ENCODE data around the gene FCER2.

FCER2 gene

GRCh38 chr19:7734220-7735203 lies 32.6 kb upstream of the FCER2 start:
- DNase-seq (ENCODE audit: low read depth, low spot score), result no peak
- no peak overlapping the region for H3K4me3 ChIP-seq (ENCODE audit: low read length)

DNA sequence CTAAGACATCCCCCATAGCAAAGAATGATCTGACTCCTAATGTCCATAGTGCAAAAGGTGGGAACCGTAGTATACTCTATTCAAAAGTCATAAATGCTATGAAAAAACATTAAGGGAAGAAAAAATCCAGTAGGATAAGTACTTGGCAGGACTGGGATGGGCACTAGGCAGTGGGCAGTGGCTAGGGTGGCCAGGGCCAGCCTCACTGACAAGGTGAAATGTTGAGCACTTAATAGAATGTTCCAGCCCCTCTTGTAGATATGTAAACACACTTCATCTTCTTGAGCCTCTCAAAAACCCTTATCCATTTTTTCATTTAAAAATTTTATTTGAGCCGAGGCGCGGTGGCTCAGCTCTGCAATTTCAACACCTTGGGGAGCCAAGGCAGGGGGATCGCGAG lies 31.4 kb upstream of the FCER2 start:
- no peak overlapping the region for H3K4me3 ChIP-seq (ENCODE audit: low read length)
- DNase-seq (ENCODE audit: low read depth, low spot score), result no peak

- no peak for DNase-seq (ENCODE audit: low read depth, low spot score)
- no peak within 1 kb of the TSS for H3K4me3 ChIP-seq (ENCODE audit: low read length)
Observed at GRCh38 chr19:7732045-7732444, 30.1 kb upstream of the FCER2 start, which contains the start of gene CLEC4G. Gene CLEC4G (minus strand): TSS chr19:7732110. CDS start chr19:7732102, 8 bp downstream.

DNA sequence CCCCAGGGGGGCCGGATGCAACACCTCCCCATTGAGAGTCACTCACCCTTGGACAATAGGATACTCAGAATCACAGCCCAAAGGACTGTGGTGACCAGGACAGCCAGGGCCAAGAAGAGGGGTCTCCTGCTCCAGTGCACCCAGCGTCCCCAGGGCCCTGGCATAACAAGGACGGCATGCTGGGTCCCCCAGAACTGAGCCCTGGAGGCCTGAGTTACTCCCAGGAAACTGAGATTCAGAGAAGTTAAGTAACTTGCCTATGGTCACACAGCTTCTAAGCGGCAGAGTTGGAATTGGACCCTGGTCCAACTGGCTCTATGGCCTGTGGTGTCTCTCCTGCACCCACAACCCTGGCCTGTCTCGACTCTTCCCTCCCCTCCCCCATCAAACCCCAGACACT lies 29.7 kb upstream of the FCER2 start:
- DNase-seq (ENCODE audit: low read depth, low spot score), result no peak
- H3K4me3 ChIP-seq (ENCODE audit: low read length), result no peak overlapping the region

GRCh38 chr19:7731218-7731595 lies 29.3 kb upstream of the FCER2 start:
- no peak overlapping the region for H3K4me3 ChIP-seq (ENCODE audit: low read length)

DNA sequence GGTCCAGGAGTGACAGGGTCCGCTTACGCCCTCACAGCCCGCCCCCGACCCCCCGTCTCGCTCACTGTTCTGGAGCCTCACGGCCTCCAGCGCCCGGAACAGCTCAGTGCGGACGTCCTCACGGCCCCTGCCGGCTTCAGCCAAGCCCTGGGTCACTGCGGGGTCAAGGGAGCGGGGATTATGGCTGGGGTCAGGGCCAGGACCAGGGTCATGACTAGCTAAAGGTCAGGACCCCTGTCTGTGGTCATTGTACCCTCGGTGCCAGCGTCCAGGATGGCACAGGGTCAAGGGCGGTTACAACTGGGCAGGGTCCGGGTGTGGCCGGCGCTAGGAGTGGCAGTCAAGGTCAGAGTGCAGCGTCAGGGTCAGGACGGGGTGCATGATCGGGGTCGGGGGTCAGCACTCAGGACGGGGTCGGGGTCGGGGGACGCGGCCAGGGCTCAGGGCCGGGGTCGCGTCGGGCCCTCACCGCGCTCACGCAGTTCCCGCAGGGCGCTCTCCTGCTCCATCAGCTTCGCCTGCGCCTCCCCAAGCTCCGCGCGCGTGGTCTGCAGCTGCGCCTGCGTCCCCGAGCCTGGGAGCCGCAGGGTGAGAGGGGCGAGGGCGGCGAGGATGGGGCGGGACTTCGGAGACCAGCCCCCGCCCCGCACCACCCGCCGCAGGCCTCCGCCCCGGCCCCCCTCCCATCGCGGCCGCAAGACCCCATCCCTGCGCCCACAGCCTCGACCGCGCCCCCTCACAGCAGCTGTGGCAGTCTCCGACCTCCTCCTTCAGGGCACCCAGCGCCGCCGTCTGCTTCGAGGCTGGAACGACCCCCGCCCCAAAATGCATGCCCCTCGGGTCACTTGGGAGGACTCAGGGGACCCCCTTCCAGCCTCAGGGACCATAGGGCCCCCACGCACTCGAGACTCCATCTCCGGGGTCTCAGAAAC lies 28.6 kb upstream of the FCER2 start:
- H3K4me3 ChIP-seq (ENCODE audit: low read length), result no peak overlapping the region
- no peak for DNase-seq (ENCODE audit: low read depth, low spot score)

More at GRCh38 chr19:7731218-7731595, 29.3 kb upstream of the FCER2 start:
- DNase-seq (ENCODE audit: low read depth, low spot score), result no peak

DNA sequence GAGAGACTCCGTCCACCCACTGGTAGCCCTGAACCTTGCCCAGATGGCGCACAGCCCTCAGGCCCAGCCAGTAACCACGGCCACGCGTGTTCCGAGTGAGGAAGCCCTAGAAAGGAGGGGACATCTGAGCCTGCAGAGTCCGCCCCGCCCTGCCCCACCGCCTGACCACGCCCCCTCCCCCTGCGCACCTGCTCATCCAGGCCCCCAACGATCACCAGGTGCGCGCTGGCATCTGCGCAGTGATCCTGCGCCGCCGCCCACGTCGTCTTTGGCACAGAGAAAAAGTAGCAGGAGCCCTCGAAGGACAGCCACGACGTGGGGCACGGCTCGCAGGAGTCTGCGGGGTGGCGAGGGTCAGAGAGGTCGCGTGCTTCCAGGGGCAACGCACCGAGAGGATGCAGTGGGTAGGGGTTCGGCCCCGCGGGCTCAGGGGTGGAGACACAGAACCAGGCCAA lies 27.9 kb upstream of the FCER2 start:
- H3K4me3 ChIP-seq (ENCODE audit: low read length), result no peak overlapping the region
- DNase-seq (ENCODE audit: low read depth, low spot score), result no peak

- H3K4me3 ChIP-seq (ENCODE audit: low read length), result no peak overlapping the region
- DNase-seq (ENCODE audit: low read depth, low spot score), result no peak
Observed at GRCh38 chr19:7729211-7729610, 27.3 kb upstream of the FCER2 start.

DNA sequence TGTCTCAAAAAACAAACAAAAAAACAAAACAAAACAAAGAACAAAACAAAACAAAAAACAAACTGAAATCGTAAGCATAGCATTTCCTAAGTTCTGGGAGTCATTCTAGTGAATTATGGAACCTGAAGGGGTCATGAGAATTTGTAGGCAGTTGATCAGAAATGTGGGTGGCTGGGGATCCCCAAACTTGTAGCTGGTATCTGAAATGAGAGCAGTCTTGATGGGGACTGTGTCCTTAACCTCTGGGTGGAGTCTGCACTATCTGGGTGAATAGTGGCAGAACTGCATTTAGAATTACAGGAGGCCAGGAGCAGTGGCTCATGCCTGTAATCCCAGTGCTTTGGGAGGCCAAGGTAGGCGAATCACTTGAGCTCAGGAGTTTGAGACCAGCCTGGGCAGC lies 23.9 kb upstream of the FCER2 start:
- no peak overlapping the region for H3K4me3 ChIP-seq (ENCODE audit: low read length)
- no peak for DNase-seq (ENCODE audit: low read depth, low spot score)

GRCh38 chr19:7722231-7722651 lies 20.3 kb upstream of the FCER2 start:
- DNase-seq (ENCODE audit: low read depth, low spot score), result no peak
- no peak overlapping the region for H3K4me3 ChIP-seq (ENCODE audit: low read length)

DNA sequence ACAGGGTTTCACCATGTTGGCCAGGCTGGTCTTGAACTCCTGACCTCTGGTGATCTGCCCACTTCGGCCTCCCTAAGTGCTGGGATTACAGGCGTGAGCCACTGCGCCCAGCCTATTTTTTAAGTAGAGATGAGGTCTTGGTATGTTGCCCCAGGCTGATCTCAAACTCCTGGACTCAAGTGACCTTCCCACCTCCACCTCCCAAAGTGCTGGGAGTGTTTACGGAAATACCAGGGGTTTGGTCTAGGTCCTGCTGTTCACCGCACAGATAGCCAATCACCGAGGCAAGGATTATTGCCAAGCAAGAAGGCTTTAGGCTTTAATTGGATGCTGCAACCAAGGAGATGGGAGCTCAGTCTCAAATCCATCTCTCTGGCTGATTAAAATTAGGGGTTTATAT lies 18.4 kb upstream of the FCER2 start:
- DNase-seq (ENCODE audit: low read depth, low spot score), result no peak
- no peak overlapping the region for H3K4me3 ChIP-seq (ENCODE audit: low read length)

GRCh38 chr19:7718668-7719067 lies 16.7 kb upstream of the FCER2 start:
- H3K4me3 ChIP-seq (ENCODE audit: low read length), result no peak overlapping the region
- no peak for DNase-seq (ENCODE audit: low read depth, low spot score)

DNA sequence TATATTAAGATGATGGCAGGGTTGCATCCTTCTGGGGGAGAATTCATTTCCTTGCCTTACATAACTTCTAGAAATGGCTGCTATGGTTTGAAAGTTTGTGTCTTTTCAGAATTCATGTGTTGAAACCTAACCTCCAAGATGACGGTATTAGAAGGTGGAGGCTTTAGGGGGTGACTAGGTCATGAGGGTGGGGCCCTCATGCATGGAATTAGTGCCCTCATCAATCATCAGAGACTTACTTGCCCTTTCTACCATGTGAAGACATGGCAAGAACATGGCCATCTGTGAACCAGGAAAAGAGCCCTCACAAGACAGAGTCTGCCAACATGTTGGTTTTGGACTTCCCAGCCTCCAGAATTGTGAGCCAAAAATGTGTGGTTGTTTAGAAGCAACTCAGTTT lies 14.8 kb upstream of the FCER2 start:
- DNase-seq (ENCODE audit: low read depth, low spot score), result no peak
- no peak overlapping the region for H3K4me3 ChIP-seq (ENCODE audit: low read length)

- no peak for DNase-seq (ENCODE audit: low read depth, low spot score)
- H3K4me3 ChIP-seq (ENCODE audit: low read length), result no peak overlapping the region
Observed at GRCh38 chr19:7715671-7716070, 13.7 kb upstream of the FCER2 start.

- no peak for DNase-seq (ENCODE audit: low read depth, low spot score)
- H3K4me3 ChIP-seq (ENCODE audit: low read length), result no peak overlapping the region
Observed at GRCh38 chr19:7710616-7711015, 8.7 kb upstream of the FCER2 start.

- no peak overlapping the region for H3K4me3 ChIP-seq (ENCODE audit: low read length)
- DNase-seq (ENCODE audit: low read depth, low spot score), result no peak
Observed at GRCh38 chr19:7709932-7710460, 8.1 kb upstream of the FCER2 start.

GRCh38 chr19:7706955-7707456 lies 5.1 kb upstream of the FCER2 start:
- H3K4me3 ChIP-seq (ENCODE audit: low read length), result no peak overlapping the region
- no peak for DNase-seq (ENCODE audit: low read depth, low spot score)

- DNase-seq (ENCODE audit: low read depth, low spot score), result no peak
- H3K4me3 ChIP-seq (ENCODE audit: low read length), result no peak overlapping the region
Observed at GRCh38 chr19:7706188-7706954, 4.4 kb upstream of the FCER2 start.
